ENCODE measurements around the gene MDFIC. TPM values are rescaled to one million over a fixed set of nuclear protein-coding genes. Genes with fewer than 3 reads are reported as not detected.
"Not testable (repeated sequence)": the region's sequence is repeated elsewhere in the genome, so short reads cannot be mapped to it uniquely, and the experiment has no call there.

MDFIC gene
- total and polyA plus RNA-seq, 2 experiments from 2014 or later: 10.6 to 18.5 TPM

GRCh38 chr7:114879554-114879953 lies 42.3 kb upstream of the MDFIC start:
- Histone ChIP-seq H3K4me1 (ENCODE audit: insufficient read depth) (no peaks in the 10 kb centered on the region), H3K4me2 (no peak overlapping the region), H3K4me3 (no peak overlapping the region), H2AFZ (no peak overlapping the region), H3K79me2 (no peaks in the 10 kb centered on the region), H3K27ac (no peak overlapping the region), H4K20me1 (ENCODE audit: insufficient read depth, poor library complexity, severe bottlenecking) (no peaks in the 10 kb centered on the region), H3K9me3 (ENCODE audit: low read depth) (no peaks in the 10 kb centered on the region), H3K9me2 (replicated peaks; ENCODE audit: insufficient read depth) (no peaks in the 10 kb centered on the region), H3K36me3 (replicated peaks; ENCODE audit: insufficient read depth, low read depth) (no peaks in the 10 kb centered on the region), H3K27me3 (no peaks in the 10 kb centered on the region)
- 48% methylated on average over 1 of the region's 1 CpG for WGBS (ENCODE audit: low lambda C conversion rate, missing lambda C conversion rate)
- no peak for DNase-seq (ENCODE audit: low spot score)
- TF ChIP-seq EZH2 (IDR thresholded peaks at IDR 0.05; ENCODE audit: borderline replicate concordance) (no peak), CTCF (IDR thresholded peaks at IDR 0.05; ENCODE audit: poor library complexity) (no peak), EZH2phosphoT487 (IDR thresholded peaks at IDR 0.05; ENCODE audit: low read depth, severe bottlenecking, unreplicated experiment) (no peak)

DNA sequence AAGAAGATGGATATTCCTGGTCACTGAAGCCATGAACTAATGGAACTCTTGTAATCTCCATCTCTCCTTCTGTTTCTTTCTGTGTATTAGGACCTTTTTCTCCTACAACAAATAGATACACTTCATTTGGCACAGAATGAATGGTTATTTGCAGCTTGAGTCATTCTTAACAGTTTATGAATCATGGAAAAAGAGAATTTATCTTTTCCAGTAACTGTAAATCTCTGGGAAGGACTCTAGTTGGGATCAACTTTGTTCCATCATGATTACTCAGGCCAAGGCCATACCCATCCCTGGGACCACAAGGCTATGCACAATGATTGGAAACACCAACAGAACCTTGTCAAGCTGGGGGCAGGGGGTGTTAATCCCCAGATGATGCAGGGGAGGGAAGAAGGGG lies 36.1 kb upstream of the MDFIC start:
- Histone ChIP-seq H3K79me2 (no peaks in the 10 kb centered on the region), H3K27ac (no peak overlapping the region), H3K4me3 (no peak overlapping the region), H3K27me3 (no peaks in the 10 kb centered on the region), H2AFZ (no peak overlapping the region), H3K4me2 (no peak overlapping the region), H4K20me1 (ENCODE audit: insufficient read depth, poor library complexity, severe bottlenecking) (no peaks in the 10 kb centered on the region), H3K9me2 (replicated peaks; ENCODE audit: insufficient read depth) (no peaks in the 10 kb centered on the region), H3K4me1 (ENCODE audit: insufficient read depth) (no peaks in the 10 kb centered on the region), H3K36me3 (replicated peaks; ENCODE audit: insufficient read depth, low read depth) (no peaks in the 10 kb centered on the region), H3K9me3 (ENCODE audit: low read depth) (no peaks in the 10 kb centered on the region)
- TF ChIP-seq EZH2phosphoT487 (IDR thresholded peaks at IDR 0.05; ENCODE audit: low read depth, severe bottlenecking, unreplicated experiment) (no peak), CTCF (IDR thresholded peaks at IDR 0.05; ENCODE audit: poor library complexity) (no peak), EZH2 (IDR thresholded peaks at IDR 0.05; ENCODE audit: borderline replicate concordance) (no peak)
- DNase-seq (ENCODE audit: low spot score): no peak

GRCh38 chr7:114886241-114886640 lies 35.7 kb upstream of the MDFIC start:
- Histone ChIP-seq H3K4me3 (no peak overlapping the region), H3K9me2 (replicated peaks; ENCODE audit: insufficient read depth) (no peaks in the 10 kb centered on the region), H3K4me1 (ENCODE audit: insufficient read depth) (no peaks in the 10 kb centered on the region), H3K27me3 (no peaks in the 10 kb centered on the region), H3K27ac (no peak overlapping the region), H2AFZ (no peak overlapping the region), H3K79me2 (no peaks in the 10 kb centered on the region), H3K9me3 (ENCODE audit: low read depth) (no peaks in the 10 kb centered on the region), H3K4me2 (no peak overlapping the region), H3K36me3 (replicated peaks; ENCODE audit: insufficient read depth, low read depth) (no peaks in the 10 kb centered on the region), H4K20me1 (ENCODE audit: insufficient read depth, poor library complexity, severe bottlenecking) (no peaks in the 10 kb centered on the region)
- 85% methylated on average over 2 of the region's 2 CpGs for WGBS (ENCODE audit: low lambda C conversion rate, missing lambda C conversion rate)
- DNase-seq (ENCODE audit: low spot score): no peak
- TF ChIP-seq CTCF (IDR thresholded peaks at IDR 0.05; ENCODE audit: poor library complexity): no peak
- TF ChIP-seq EZH2phosphoT487 (IDR thresholded peaks at IDR 0.05; ENCODE audit: low read depth, severe bottlenecking, unreplicated experiment): no peak
- TF ChIP-seq EZH2 (IDR thresholded peaks at IDR 0.05; ENCODE audit: borderline replicate concordance): no peak

DNA sequence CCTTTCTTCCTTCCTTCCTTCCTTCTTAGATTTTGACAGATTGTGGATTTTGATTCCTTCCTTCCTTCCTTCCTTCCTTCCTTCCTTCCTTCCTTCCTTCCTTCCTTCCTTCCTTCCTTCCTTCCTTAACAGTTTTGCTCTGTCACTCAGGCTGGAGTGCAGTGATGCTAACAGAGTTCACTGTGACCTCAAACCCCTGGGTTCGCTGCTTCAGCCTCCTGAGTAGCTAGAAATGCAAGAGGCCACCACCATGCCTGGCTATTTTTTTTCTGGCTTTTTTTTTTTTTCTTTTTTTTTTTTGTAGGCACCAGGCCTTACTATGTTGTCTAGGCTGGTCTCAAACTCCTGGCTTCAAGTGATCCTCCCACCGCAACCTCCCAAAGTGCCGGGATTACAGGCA lies 32.8 kb upstream of the MDFIC start:
- H2AFZ ChIP-seq; H3K9me3 ChIP-seq (ENCODE audit: low read depth); H3K36me3 ChIP-seq (replicated peaks; ENCODE audit: insufficient read depth, low read depth); H3K4me3 ChIP-seq; H3K79me2 ChIP-seq; H3K4me2 ChIP-seq; H3K4me1 ChIP-seq (ENCODE audit: insufficient read depth); H4K20me1 ChIP-seq (ENCODE audit: insufficient read depth, poor library complexity, severe bottlenecking); H3K9me2 ChIP-seq (replicated peaks; ENCODE audit: insufficient read depth); H3K27me3 ChIP-seq; DNase-seq (ENCODE audit: low spot score): not testable (repeated sequence)
- 96% methylated on average over 3 of the region's 3 CpGs for WGBS (ENCODE audit: low lambda C conversion rate, missing lambda C conversion rate)
- H3K27ac ChIP-seq: peak overlapping the region; percentile 50

All from hepatocyte (in vitro differentiated cells).